ENCODE data around the gene TJP2.
"Not testable (repeated sequence)": the region's sequence is repeated elsewhere in the genome, so short reads cannot be mapped to it uniquely, and the experiment has no call there.

TJP2 gene

DNA sequence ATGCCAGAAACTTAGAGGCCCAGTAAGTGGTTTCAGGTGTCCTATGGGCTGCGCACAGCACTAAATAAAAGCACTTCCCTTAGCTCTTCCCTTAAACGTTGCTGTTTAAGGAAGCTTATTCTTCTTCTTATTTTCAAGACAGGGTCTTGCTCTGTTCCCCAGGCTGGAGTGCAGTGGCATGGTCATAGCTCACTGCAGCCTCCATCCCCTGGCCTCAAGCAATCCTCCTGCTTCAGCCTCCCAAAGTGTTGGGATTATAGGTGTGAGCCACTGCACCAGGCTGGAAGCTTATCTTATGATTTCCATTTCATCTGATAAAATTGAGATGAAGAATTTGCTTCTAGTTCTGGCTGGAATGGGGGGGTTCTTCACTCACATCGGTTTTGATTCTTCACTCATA is 15.6 kb upstream of the TJP2 start:
- DNase-seq (ENCODE audit: low read depth in 2 of 2) = no peak

DNA sequence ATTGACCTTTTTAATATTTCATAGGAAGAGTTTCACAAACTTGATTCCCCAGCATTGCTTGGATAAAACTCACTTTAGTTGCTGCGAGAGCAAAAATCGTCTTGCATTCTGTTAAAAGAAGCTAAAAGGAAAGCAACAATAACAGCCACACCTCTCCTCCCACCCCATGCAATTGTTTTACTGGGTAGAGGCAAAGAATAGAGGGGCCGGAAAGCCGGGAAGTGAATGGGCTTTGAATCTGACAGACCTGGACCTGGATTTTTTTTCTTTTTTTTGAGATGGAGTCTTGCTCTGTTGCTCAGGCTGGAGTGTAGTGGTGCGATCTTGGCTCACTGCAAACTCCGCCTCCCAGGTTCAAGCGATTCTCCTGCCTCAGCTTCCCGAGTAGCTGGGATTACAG is 9.5 kb upstream of the TJP2 start:
- DNase-seq (ENCODE audit: low read depth in 2 of 2) = not testable (repeated sequence)

DNA sequence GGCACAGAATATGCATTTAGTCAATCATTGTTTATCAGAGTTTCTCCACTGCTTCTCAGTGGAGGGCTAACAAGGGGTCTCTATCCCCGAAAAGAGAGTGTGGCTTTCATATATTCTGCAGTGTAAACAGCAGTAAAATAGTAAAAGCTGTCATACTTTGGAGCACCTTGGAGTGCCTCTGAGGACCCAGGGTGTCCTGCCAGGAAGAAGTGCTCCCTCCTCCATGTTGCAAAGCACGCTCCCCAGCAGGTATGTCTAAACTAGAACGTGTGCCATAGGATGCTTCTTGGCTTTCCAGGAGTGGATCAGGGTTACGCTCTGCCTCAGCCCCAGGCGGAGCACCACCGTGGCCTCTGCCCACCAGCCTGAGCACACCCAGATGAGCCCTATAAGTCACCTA is 8.5 kb upstream of the TJP2 start:
- DNase-seq (ENCODE audit: low read depth in 2 of 2) = no peak

DNA sequence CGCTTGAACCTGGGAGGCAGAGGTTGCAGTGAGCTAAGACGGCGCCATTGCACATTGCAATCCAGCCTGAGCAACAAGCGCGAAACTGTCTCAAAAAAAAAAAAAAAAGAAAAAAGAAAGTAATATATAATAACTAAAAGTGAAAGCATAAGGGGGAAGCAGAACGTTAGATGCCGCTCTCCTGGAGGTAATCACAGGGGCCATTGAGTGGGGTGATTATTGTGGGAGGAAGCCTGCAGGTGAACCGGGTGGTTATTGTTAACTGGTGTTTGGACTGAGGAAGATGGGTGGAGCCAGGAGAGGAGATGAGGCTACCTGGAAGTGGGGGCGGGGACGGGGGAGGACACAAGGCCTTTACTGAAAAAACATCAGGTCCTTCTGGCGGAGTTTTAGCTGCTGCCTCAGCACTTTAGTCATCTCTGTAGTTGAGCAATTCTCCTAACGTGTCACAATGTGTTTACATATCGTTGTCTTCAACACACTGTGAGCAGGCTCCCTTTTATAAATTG is 5.3 kb upstream of the TJP2 start:
- peak; percentile 34 to 55 for DNase-seq (ENCODE audit: low read depth in 2 of 2)

DNA sequence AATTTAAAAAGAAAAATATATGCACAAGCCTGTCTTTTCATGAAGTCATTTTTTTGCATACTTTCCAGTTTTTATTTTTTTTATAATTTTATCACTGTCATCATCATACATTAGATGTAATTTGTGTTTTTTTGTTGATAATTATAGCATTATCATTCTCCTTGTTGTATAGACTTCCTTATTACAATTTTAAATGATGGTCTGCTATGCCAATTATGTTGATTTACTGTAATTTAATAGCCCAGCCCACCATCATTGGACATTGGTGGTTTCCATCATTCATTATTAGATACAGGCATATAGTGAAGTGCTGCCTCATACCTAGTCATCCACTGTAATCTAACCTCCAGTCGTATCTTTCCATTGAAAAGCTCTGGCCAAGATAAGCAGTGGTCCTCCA is 3.8 kb upstream of the TJP2 start:
- DNase-seq (ENCODE audit: low read depth in 2 of 2) = no peak

DNA sequence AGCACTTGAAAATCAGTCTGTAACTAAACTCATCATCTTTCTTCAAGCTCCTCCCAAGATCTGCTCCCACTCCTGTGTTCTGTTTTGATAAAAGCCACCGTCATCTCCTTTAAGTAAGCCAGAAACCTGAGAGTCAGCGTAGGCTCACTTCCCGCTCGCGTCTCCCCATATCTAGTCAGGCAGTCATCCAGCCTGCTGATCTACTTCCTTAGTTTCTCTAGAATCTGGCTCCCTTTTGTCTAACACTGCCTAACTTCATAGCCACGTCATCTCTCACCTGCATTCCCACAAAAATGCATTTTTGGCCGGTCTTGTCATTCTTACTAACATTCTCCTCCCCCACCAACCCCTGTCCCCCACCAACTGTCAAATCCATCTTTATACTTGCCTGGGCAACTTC is 3.0 kb upstream of the TJP2 start:
- DNase-seq (ENCODE audit: low read depth in 2 of 2) = no peak

DNA sequence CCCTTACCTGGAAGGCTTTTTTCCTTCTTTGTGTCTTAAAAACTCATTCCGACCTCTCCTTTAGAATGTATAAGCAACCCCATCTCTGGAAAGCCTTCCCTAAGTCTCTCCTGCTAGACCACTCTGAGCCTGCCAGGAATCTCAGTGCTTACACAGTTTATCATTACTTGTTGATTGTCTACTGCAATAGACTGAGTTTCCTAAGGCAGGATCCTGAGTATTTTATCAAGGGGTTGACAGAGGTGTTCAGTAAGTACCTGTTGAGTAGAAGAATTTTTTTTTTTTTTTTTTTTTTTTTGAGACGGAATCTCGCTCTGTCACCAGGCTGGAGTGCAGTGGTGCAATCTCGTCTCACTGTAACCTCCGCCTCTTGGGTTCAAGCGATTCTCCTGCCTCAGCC is 2.6 kb upstream of the TJP2 start:
- no peak for DNase-seq (ENCODE audit: low read depth in 2 of 2)

DNA sequence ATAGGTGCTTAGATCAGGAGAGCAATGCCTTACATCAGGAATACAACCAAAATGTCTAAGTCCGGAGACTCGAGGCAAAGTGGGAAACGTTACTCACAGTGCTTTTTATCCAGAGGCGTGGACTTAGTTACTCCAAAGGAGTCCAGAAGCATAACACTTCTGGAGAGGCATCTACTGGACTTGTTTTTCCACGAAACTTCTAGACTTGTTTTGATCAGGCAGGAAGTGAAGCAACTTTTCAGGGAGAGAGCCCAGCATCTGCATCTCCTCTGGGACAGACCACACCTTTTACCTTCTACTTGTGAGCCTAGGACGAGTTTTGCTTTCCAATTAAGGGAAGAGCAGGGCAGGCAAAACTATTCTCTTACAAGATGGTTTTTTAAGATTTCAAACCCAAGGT is 1.2 kb upstream of the TJP2 start:
- DNase-seq (ENCODE audit: low read depth in 2 of 2) = no peak

DNA sequence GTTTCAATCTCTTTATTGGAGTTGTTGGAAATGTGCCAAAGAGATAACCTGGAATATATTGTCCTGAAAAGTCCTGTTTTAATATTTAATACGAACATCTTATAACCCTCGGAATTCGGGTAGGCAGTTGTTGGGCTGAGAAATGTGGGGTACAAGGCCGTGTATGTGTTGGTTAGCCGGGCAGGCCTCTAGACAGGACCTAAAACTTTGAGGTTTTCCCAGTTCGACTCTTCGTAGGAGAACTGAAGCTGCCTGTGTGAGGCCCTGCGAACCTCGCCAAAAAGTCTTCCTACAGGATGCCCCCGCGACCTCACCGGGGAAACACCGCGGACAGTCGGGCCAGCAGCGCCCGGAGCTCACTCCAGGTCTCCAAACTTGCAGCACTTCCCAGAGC is 583 bp upstream of the TJP2 start:
- DNase-seq (ENCODE audit: low read depth in 2 of 2) = no peak

DNA sequence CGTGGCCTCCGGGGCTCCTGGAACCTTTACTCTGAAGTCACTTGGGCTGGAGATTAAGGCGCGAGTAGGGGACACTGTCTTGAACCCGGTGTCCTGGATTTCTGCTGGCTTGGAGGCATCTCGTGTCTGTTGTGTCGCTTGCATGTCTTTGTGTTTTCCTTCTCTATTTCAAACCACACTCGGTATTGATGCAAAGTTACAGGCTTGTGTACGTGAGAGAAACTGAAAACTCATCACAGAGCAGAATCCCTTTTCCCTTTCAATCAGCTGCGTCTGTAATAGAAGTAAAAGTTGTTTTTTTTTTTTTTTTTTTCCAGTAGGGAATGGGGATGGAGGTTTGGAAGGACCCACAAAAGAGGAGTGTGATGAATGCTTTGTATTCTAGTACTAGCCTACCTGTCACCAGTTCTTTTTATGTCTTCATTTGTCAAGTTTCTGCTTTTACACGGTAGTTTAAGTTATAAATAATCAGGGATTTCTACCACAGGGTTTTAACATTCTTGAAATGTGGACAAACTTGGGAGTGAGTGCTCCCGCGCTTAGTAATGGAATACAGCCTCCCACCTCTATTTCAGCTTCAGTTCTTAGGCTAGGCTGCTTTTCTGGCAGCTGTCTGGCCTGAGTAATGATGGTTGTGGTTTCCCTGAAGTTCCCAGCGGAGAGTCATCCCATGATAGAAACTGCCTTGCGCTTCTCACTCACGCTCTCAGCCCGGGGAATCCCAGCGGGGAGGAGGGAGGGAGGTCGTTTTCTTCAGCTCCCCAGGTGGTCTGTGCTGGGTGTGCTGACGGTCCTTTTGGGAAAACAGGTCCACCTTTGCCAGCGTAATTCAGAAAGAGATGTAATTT is 763 bp downstream of the TJP2 start:
- peak; percentile 46 to 48 for DNase-seq (ENCODE audit: low read depth in 2 of 2)

DNA sequence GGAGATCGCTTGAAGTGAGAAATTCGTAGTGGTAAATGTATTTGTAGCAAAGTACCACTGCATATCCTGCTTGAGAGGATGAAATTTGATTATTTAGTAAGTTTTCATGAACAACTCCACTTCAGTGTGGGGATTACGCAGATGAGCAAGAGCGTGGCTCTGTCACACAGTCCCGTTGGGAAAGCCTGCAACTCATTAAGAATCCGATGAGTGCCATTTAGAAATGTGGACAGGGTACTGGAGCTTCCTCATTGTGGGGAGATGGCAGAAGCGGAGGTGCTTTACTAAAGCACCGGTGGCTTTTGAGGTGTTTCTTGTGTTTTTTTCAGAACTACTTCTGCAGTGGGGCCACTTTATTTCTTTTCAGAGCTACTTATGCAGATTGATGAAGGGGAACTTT is 1.4 kb downstream of the TJP2 start:
- no peak for DNase-seq (ENCODE audit: low read depth in 2 of 2)

DNA sequence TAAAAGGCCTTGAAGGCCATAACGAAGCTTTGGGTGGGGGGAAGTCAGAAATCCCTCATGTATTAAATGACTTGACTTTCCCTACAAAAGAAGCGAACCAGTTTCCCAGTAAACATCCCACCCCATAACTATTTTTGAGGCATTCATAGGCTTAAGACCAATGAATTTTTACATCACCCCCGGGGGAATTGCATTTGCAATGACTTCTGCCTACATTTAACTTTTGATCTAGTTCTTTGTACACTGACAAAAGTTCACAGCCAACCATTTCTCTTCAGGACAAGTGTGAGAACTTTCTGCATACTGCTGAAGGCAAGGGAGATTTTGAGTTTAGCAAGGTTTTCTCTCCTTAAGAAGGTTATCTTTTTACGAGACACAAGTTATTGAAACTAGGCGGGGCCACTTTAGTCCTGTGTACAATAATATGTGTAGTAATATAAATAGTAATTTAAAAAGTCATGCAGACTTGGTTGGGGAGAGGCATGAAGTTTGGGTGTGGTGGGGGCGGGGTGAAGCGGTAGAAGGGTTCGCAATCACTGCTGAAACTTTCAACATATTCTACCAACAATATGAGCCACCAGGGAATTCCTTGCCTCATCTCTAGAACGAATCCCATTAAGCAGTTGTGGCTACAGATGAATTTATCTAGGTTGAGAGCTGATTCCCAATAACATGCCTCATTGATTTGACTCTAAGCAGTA is 2.5 kb downstream of the TJP2 start:
- no peak for DNase-seq (ENCODE audit: low read depth in 2 of 2)

DNA sequence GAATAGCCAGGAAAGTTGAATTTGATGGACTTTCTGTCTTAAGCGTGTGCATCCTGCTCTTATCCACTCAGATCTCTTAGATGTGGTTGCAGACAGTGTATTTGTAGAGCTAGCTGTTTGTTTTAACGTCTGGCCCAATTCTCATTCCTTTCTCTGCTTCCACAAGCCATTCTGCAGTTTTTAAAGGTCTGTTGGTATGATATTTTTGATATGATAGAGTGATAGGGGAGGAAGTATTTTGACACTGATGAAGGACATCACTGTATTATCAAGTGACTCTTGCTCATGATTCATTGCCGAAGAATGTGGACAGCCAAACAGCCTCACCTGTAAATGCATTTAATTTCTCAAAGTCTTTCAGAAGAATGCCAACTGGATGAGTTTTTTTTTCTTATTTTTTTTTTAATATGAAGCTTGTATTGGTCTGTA is 4.5 kb downstream of the TJP2 start:
- no peak for DNase-seq (ENCODE audit: low read depth in 2 of 2)

DNA sequence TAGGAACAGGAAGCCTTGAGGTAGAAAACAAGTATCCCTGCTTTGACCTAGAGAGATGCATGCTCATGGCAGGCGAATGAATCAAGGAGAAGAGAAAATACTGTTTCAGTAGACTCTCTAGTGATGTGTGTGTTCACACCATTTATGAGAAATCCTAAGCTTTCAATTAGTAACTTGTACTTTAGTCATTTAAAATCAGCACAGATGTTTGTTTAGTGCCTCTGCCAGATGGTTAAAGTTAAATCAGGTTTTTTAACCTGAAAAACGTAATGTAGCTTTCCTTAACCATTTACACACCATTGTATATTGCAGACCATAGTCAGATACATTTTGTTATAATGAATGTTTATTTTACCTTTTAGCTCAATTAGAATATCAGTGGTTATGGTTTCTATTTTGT is 5.0 kb downstream of the TJP2 start:
- no peak for DNase-seq (ENCODE audit: low read depth in 2 of 2)

DNA sequence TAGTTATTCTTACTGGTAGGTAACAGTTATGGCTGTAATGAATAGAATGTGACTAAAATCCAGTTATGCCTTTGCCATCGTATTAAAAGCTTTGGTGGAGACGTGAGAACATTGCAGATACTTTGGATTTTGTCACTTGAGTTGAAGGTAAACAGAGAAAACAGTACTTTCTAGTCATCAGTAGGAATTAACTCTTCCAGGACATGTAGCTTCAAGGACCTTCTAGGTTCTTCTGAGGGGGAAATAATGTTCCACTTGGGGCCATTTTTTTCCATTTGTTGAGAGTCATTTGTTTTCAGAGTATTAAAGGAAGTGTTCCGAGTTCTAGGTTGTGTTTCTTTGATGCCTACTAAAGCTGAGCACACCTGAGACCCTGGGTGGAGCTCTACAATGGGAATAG is 6.1 kb downstream of the TJP2 start:
- no peak for DNase-seq (ENCODE audit: low read depth in 2 of 2)

DNA sequence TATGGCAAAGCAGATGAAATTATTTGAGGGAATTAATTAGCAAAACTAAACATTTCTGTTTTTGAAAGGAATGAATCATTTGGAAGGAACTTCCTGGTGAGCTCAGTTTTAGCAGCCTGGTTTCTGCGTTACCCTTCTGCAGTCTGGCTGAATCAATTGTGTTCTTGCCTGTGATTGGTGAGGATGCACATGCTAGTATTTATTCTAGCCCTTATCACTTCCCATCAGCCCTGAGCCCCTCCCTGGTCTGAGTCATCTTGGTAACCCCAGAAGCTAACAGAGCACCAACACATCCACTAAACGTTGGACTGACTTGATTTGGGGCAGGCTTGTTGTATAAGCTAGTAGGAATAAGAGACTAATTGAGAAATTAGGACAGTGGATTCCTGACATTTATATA is 6.6 kb downstream of the TJP2 start:
- DNase-seq (ENCODE audit: low read depth in 2 of 2) = peak; percentile 25 to 43

DNA sequence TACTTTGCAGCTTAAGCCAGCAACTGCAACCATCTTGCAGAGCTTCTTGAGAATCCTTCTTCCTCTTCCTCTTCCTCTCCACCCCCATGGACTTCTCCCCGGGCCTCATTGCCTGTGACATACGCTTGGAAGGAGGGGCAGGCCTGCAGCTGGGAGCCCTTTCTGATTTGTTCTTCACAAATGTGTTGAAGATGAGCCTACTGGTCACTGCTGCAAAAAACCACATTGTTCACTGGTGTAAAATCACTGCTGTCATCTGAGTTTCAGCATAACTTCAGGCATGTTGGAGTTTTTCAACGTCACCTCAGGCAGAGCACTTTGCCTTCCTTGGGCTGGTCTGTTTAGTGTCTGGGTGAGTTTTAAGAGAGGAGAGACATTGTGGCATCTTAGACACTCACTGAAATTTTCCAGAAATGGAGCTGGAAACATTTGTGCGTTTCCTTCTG is 7.9 kb downstream of the TJP2 start:
- no peak for DNase-seq (ENCODE audit: low read depth in 2 of 2)

DNA sequence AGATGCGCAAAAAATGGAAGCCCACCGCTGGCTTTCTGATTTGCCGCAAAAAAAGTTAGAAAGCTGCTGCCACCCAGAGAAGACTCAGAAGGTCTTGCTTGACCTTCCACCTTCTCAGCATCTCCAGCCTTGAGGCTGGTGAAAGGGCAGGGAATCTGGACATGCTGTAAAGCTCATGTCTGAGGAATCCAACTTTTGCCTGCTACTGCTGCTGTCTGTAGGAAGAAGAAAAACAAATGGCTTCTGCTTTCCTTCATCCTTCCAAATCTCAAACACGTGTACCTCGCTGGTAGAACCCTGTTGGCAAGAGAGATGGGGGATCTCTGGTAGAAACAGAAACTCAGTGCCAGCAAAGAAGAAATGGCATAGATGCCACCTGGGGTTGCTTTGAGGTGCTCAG is 10.2 kb downstream of the TJP2 start:
- no peak for DNase-seq (ENCODE audit: low read depth in 2 of 2)

DNA sequence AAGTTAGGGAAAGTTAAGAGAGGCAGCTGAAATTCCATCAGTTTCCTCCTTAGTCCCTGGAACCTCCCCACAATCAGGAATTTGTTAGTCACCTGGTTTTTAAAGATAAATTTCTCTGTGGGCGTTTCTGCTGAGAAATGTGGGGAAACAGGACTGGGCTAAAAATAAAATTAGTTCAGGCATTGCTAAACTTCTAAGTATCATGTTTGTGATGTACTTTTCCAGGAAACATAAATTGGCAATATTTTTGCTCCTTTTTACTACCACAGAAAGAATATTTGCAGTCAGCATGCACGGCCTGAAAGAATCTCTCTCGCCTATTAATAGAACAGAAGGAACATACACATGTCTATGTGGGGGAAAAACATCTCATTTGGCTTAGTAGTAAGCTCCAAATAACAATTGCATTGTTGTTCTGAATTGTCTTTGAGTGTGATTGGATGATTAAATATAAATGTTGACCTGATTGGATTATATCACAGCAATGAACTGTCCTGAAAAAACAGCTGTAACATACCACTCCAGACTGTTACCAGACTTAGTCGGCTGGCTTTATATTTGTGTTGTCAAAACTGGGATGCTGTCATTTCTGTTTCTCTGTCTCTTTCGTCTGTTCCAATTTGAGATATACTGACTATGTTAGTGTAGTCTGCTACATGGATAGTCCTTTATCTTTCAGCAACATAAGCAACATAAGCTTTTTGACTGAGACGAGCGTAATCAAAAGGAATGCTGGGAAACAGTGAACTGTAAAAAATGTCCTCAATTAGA is 12.9 kb downstream of the TJP2 start:
- no peak for DNase-seq (ENCODE audit: low read depth in 2 of 2)

DNA sequence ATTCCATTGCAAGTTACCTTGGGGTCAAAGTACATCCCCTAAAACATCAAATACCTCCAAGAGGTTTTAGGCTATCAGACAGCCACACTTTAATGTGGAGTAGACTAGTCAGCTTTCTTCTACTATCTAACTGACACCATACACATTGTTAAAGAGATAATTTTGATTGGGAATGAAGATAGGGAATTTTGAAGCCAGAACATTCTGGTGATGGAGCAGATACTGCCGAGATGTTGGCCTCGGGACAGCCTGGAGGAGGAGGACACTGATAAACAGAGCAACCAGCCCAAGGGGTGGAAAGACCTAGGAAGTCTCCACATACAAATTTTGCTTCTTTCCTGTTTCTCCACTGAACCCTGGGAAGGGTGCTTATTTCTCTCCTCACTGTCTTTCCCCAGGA is 14.9 kb downstream of the TJP2 start:
- DNase-seq (ENCODE audit: low read depth in 2 of 2) = no peak

DNA sequence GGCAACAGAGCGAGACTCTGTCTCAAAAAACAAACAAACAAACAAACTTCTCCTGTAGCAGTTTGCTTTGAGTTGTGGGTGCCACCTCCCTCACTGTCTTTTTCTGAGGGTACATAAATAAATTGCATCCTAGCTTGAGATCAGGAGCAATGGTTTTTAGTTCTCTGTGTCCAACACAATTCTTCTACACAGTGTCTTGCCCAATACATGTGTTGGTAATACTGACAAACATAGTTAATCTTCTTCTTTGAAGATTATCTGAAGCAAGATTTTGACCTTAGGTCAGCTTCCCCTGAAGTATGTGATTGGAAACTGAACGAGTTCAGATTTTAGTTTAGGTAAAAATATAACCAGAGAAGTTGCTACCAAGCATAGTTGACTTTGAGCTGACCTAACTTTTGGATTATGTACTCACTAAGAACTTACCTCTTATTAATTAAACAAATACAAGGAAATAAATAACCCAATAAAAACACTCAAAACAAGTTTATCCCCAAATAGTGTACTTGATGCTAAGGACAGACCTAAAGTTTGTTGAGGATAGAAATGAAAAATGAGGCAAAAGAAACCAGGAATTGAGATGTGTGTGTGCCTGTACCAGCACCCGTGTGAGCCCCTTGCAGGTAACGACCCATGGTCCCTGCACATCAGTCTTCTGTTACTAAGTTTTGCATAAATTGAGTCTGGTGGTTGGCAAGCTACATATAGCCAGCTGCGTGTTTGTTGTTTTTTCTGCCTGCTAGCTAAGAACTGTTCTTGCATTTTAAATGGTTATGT is 16.2 kb downstream of the TJP2 start:
- DNase-seq (ENCODE audit: low read depth in 2 of 2) = no peak

DNA sequence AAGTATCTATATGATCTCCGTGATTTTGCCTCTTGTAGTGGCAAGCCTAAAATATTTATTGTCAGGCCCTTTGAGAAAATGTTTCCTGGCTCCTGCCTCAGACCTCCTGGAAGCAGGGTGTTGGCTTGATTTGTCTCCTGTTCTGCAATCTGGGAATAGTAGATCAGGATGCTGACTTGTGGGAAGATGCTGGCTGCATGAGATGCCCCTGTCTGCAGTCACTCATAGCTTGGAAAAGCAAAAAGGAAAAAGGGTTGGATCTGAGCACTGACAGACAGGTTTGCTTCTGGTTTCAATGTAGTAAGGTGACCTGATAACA is 16.7 kb downstream of the TJP2 start:
- no peak for DNase-seq (ENCODE audit: low read depth in 2 of 2)

Measured in stimulated activated CD8-positive, alpha-beta memory T cell treated with anti-CD3 and anti-CD28 coated beads, Interleukin-15, amount 100 ng/mL, for 48 hours (primary cell).